Mesodermal cell (in vitro differentiated cells): ENCODE measurements around the gene SNX8.

Source experiments
- H3K27ac ChIP-seq: 2 replicates; pipeline ENCODE4 v1.7.0; 2013; ENCODE audit warnings: mild to moderate bottlenecking, low read depth, low read length, moderate library complexity; ENCODE audit not compliant: severe bottlenecking
- H3K36me3 ChIP-seq: 2 replicates; pipeline ENCODE4 v1.7.1; 2013; ENCODE audit warnings: mild to moderate bottlenecking, low read length, moderate library complexity; ENCODE audit not compliant: control insufficient read depth, insufficient read depth
- H3K4me1 ChIP-seq: one replicate; pipeline ENCODE4 v1.7.1; 2013; ENCODE audit warnings: mild to moderate bottlenecking, low read length; ENCODE audit not compliant: insufficient read depth, control insufficient read depth, poor library complexity, severe bottlenecking
- H3K4me3 ChIP-seq: 2 replicates; pipeline ENCODE4 v1.7.0; 2013; ENCODE audit warnings: low read length, control low read depth, mild to moderate bottlenecking; ENCODE audit not compliant: insufficient read depth, poor library complexity, severe bottlenecking; ENCODE audit errors: extremely low read depth
- H3K9me3 ChIP-seq: 2 replicates; pipeline ENCODE4 v1.7.1; 2013; ENCODE audit warnings: mild to moderate bottlenecking, low read length, moderate library complexity; ENCODE audit not compliant: control insufficient read depth
- WGBS, 2 experiments: methylation state at CpG; one replicate each; pipeline ENCODE4 v1.1.5; 2013; ENCODE audit warnings: missing lambda C conversion rate in 2 of 2; ENCODE audit not compliant: insufficient coverage in 2 of 2; 5-methylcytosine and 5-hydroxymethylcytosine counted together

The SNX8 gene

DNA sequence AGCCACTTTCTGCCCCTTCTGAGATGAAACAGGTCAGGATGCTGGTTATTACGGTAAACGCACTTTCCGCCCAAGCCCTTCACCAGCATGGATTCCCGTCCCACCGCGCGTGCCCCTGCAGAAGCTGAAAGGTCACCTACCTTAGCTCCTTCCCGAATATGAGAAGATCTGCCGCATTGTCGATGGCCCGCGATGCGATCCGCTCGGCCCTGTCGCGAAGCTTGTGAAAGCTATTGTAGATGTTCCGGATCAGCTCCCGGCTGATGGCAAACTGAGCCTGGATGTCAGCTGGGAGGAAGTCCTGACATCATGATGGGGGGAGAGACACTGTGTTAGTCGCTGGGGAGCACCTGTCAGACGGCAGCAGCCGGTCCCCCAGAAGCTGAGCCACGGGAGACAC is 50.1 kb downstream of the SNX8 start:
- peaks cover 36% of the 10 kb centered on the region for H3K36me3 ChIP-seq
- whole genome bisulfite sequencing, 2 experiments, result 94 to 95% methylated on average over 23 of the region's 23 CpGs
- no peaks in the 10 kb centered on the region for H3K9me3 ChIP-seq
- no peak overlapping the region for H3K27ac ChIP-seq
- H3K4me1 ChIP-seq, result no peaks in the 10 kb centered on the region
- H3K4me3 ChIP-seq, result no peak overlapping the region

DNA sequence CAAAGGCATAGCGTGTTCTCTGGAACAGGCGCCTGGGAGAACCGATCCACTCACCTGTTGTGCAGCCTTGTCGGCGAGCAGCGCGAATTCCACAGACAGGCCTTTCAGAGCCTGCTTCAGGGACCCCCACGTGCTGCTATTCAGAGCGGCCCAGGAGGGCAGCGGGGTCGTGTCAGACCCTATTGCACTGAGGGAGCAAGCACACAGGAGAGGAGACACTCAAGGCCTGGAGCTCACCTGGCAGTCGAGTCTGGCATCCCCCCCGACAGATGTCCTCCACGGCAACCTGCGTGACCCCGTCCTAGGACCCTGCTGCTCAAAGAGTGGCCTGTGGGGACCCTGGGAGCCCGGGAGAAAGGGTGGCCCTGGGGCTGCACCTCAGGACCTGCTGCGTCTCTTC is 51.1 kb downstream of the SNX8 start:
- H3K4me3 ChIP-seq, result no peak overlapping the region
- WGBS, 2 experiments, result 93 to 95% methylated on average over 18 of the region's 18 CpGs
- peaks cover 36% of the 10 kb centered on the region for H3K36me3 ChIP-seq
- no peak overlapping the region for H3K27ac ChIP-seq
- H3K4me1 ChIP-seq, result no peaks in the 10 kb centered on the region
- no peaks in the 10 kb centered on the region for H3K9me3 ChIP-seq

DNA sequence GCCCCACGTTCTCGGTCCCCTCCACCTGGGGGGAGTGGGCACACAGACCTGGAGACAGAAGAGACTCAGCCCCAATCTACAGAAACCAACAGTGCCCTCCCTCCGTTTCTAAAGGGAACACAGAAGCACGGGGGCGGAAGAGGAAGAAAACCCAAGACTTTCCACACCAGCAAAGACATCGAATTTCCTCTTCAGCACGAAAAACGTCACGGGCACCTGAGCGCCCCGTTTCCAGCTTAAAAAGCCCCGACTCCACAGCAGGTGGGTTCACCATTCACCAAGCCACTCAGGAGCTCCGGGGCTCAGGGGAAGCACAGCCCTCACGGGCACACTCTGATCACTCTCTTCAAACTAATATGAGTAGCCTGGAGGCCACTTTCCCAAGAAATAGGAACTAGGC is 52.6 kb downstream of the SNX8 start:
- 85 to 94% methylated on average over 11 to 14 of the region's 14 CpGs for WGBS, 2 experiments
- Histone ChIP-seq H3K27ac (no peak overlapping the region), H3K36me3 (peaks cover 36% of the 10 kb centered on the region), H3K9me3 (no peaks in the 10 kb centered on the region), H3K4me1 (no peaks in the 10 kb centered on the region), H3K4me3 (no peak overlapping the region)

DNA sequence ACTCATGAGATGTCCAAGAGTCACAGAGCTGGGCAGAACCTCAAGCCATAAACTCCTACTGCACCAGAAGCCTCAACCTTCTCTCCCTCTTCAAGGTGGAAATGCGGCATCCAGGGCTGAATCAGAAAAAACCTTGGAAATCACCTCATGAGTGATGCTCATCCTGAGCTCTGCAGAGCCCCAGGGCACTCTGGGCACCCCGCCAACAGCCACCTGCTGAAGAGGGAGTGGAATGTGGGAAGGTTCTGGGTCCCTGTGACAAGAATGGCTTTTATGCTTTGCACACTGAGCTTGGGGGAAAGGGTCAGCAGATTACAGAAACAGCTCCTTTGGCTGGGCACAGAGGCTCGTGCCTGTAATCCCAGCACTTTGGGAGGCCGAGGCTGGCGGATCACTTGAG is 53.4 kb downstream of the SNX8 start:
- Histone ChIP-seq H3K9me3 (no peaks in the 10 kb centered on the region), H3K36me3 (peaks cover 38% of the 10 kb centered on the region), H3K27ac (no peak overlapping the region), H3K4me1 (no peaks in the 10 kb centered on the region), H3K4me3 (no peak overlapping the region)
- 91 to 93% methylated on average over 2 to 4 of the region's 5 CpGs for WGBS, 2 experiments

DNA sequence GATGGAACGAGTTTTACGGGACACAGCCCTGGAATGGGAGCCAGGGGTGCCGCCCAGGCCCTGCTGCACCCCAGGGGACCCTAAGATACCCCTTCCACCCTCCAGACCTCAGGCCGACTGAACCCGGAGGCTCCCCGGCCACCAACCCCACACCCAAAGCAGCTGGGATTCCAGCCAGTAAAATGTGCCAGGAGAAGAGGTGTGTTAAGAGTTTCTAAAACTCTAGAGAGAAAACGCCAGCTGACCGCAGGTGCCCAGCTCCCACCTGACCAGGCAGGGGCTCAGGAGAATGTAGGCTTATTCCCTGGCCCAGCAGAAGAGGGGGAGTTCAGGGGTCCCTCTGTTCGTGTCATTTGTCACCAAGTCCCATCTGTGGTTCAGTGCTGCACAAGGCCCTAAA is 54.8 kb downstream of the SNX8 start:
- Histone ChIP-seq H3K36me3 (peaks cover 40% of the 10 kb centered on the region), H3K9me3 (no peaks in the 10 kb centered on the region), H3K4me1 (no peaks in the 10 kb centered on the region), H3K4me3 (no peak overlapping the region), H3K27ac (no peak overlapping the region)
- WGBS, 2 experiments, result 97 to 100% methylated on average over 5 of the region's 9 CpGs

DNA sequence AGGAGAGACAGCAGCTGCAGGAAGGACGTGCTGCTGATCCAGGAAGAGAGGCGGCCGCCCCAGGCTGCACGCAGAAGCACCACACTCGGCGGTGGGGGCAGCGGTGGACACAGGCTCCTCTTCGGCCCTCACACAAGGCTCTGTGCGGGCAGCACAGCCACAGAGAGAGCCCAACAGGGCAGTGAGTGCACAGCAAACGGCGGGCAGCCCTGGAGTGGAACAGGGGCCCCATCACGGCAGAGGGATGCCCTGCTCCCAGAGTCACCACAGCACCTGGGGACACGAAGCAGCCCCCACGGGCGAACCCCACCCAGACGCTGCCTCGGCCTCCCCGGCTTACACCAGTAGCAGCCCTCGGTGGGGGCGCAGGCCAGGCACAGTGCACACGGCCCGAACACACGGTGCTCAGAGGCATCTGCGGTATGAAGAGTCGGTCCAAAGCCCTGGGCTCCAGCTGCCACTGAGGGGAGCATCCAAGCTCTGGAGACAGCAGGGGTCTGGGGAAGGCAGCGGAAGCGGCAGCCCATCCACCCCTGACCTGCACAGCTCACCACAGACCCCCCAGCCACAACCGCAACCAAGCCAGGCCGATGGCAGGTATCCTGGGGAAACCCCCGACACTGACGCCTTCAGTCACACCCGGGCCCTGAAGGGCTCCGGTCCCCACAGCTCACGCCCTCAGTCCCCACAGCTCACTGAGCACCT is 55.4 kb downstream of the SNX8 start:
- no peak overlapping the region for H3K4me3 ChIP-seq
- H3K27ac ChIP-seq, result no peak overlapping the region
- WGBS, 2 experiments, result 96 to 97% methylated on average over 31 to 32 of the region's 34 CpGs
- peaks cover 35% of the 10 kb centered on the region for H3K36me3 ChIP-seq
- H3K4me1 ChIP-seq, result no peaks in the 10 kb centered on the region
- no peaks in the 10 kb centered on the region for H3K9me3 ChIP-seq

DNA sequence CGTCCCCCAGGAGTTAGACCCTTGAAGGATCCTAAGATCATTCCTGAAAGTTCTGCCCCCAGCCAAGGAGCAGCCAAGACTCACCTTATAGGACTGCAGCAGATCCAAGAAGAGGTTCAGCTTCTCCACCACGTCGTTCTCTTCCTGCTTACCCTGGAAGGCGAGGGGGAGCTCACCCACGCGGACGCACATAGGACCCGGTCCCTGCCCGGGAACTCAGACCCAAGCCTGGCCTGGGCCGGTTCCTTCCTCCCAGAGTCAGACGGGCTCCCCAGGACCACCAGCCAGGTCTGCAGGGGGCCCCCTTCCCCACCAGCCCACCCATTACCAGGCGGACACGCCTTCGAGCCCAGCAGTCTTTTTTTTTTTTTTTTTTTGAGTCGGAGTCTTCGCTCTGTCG is 56.6 kb downstream of the SNX8 start:
- Histone ChIP-seq H3K9me3 (no peaks in the 10 kb centered on the region), H3K4me3 (no peak overlapping the region), H3K36me3 (peaks cover 31% of the 10 kb centered on the region), H3K27ac (no peak overlapping the region), H3K4me1 (no peaks in the 10 kb centered on the region)
- 87 to 97% methylated on average over 11 to 14 of the region's 17 CpGs for WGBS, 2 experiments

DNA sequence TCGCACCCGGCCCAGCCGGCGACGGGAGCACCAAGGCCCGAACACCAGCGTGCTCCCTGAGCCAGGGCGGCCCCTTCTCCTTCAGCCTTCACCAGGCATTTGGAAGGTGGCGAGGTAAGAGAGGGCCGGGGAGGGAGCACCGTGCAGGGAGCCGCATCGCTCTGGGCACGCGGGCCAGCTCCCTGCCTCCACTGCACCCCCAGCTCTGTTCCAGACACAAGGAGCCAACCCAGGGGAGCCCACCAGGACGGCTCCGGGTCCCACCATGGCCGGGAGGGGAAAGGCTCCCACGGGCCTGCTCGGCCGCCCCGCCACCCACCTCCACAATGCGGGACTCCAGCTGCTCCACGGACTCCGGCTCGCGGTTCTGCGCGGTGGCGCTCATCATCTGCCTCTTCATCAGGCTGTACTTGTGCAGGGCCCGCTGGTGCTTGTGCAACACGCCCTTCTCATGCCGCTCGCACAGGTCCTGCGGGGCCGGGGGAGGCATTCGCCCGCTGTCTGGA is 57.1 kb downstream of the SNX8 start:
- H3K4me3 ChIP-seq, result no peak overlapping the region
- H3K4me1 ChIP-seq, result no peaks in the 10 kb centered on the region
- peaks cover 27% of the 10 kb centered on the region for H3K36me3 ChIP-seq
- WGBS, 2 experiments, result 95 to 97% methylated on average over 21 to 37 of the region's 38 CpGs
- H3K27ac ChIP-seq, result no peak overlapping the region
- no peaks in the 10 kb centered on the region for H3K9me3 ChIP-seq

DNA sequence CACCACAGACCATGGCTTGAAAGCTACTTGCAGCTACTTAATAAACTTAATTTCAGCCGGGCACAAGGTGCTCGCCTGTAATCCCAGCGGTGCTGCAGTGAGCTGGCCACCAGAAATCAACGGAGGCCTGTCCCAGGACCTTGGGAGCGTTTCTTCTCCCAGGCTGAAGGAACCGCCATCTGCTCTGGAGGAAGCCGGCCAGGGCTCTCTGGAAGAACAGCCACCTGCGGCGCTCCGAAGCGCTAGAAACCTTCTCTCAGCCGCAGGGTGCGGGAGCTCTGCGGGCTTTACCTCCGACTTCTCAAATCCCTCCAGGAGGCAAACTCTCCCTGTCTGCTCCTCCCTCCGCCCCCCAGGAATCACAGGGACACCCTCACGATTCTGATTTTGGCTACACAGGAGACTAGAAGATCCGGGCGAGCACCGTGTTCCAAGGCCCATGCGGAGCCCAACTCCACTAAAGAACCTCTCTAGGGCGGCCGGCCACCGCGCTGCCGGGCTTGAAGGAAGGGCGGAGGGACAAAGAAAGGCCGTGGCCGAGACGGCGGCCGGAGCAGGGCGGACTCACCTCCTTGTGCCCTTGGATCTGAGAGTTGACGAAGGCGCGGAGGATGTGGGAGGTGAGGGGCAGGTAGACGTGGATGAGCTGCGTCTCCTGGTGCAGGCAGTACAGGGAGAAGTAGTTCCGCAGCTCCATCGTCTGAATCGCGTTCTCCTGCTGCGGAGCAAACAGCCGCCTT is 57.8 kb downstream of the SNX8 start:
- H3K36me3 ChIP-seq, result peaks cover 24% of the 10 kb centered on the region
- 95 to 96% methylated on average over 40 to 44 of the region's 44 CpGs for WGBS, 2 experiments
- H3K4me1 ChIP-seq, result no peaks in the 10 kb centered on the region
- no peak overlapping the region for H3K27ac ChIP-seq
- H3K4me3 ChIP-seq, result no peak overlapping the region
- H3K9me3 ChIP-seq, result no peaks in the 10 kb centered on the region

DNA sequence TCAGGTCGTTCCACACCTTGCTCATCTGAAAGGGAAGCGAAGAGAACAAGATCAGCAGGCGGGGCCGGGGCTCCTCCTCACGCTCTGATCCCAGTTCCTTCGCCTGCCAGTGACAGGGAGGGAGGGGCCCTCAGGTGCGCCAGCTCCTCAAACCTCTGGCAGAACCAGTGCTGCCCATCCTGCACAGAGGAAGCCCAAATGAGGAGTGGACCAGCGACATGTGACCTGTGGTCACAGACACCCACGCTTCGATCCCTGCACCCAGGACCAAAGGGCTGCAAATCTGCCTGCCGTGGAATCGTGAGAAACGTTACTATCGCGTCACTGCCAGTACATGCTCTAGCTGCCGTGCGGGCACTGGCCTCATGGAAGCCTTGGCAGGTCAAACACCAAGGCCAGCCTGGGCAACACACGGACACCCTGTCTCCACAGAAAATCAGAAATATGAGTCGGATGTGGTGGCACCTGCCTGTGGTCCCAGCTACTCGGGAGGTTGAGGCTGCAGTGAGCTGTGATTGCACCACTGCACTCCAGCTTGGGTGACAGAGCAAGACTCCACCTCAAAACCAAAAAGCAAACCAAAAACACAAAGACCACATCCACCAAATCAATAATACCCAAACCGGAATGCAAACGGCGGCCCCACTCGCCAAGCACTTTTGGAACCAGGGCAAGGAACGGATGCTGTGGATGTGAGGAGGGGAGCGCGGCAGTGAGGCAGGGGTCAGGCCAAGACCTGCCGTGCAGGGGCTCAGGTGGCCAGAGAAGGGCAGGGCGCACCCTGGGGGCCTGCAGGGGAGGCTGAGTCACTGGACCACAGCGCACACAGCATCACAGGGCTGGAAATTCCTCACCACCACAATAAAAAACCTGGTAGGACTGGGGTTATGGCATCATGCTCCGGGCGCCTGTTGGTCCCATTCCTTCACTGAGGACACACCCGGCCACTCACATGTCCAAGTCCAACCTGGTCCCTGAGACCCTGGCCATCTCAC is 58.8 kb downstream of the SNX8 start:
- no peak overlapping the region for H3K4me3 ChIP-seq
- H3K27ac ChIP-seq, result no peak overlapping the region
- 95 to 96% methylated on average over 25 to 31 of the region's 33 CpGs for WGBS, 2 experiments
- no peaks in the 10 kb centered on the region for H3K4me1 ChIP-seq
- H3K9me3 ChIP-seq, result no peaks in the 10 kb centered on the region
- peaks cover 26% of the 10 kb centered on the region for H3K36me3 ChIP-seq
